B cell (primary cell): ENCODE data around the gene NSUN6. TPM values are rescaled to one million over a fixed set of nuclear protein-coding genes. Genes with fewer than 3 reads are reported as not detected.

Experiments
- ATAC-seq: fragments of 200-7000 bp; cut with Tn5 transposase; one replicate; pipeline ENCODE4 v1.10.0; 2021; ENCODE audit warnings: low read depth, mild to moderate bottlenecking, moderate number of reproducible peaks, moderate library complexity
- CTCF ChIA-PET: fragments of 350-600 bp; sonication (Branson Sonifier 250); formaldehyde crosslinking; loops from one replicate; lab custom pipeline; 2021; ENCODE audit warnings: antibody characterized with exemption, inconsistent platforms; lab: Charles Lee
- POLR2A ChIA-PET: fragments of 350-600 bp; sonication (Branson Sonifier 250); formaldehyde crosslinking; loops from one replicate; lab custom pipeline; 2021; ENCODE audit warnings: antibody characterized with exemption; lab: Charles Lee
- DNase-seq: peaks from one replicate; pipeline ENCODE4 v3.0.0; 2013
- H2AFZ ChIP-seq: 2 replicates; pipeline ENCODE4 v1.6.1; 2012; ENCODE audit warnings: mild to moderate bottlenecking, low read depth, low read length; ENCODE audit not compliant: insufficient read depth, poor library complexity, severe bottlenecking
- H3K27ac ChIP-seq, 2 donors: 1 replicate in 1 of 2; 2 replicates in 1 of 2; pipeline ENCODE4 v1.5.1; 2012 to 2013; ENCODE audit warnings: low read length in 2 of 2, mild to moderate bottlenecking in 2 of 2, moderate library complexity in 1 of 2
- H3K27me3 ChIP-seq, 4 experiments: fragments of 200-600 bp in 1 of 4; sonication (generic) in 1 of 4; replicated peaks in 1 of 4; 1 replicate in 2 of 4; 2 replicates in 2 of 4; pipeline versions ENCODE4 v1.6.1 to v1.7.0; 2013 to 2016; ENCODE audit warnings: low read length in 3 of 4, mild to moderate bottlenecking in 2 of 4, mixed read lengths in 1 of 4, moderate library complexity in 1 of 4; ENCODE audit not compliant: insufficient read depth in 4 of 4, control insufficient read depth in 3 of 4; ENCODE audit errors: control extremely low read depth in 1 of 4
- H3K36me3 ChIP-seq, 2 experiments: replicated peaks in 1 of 2; 1 replicate in 1 of 2; 2 replicates in 1 of 2; pipeline versions ENCODE4 v1.6.1 to v1.7.1; 2013; ENCODE audit warnings: low read length in 1 of 2; ENCODE audit not compliant: insufficient read depth in 2 of 2, control insufficient read depth in 1 of 2; ENCODE audit errors: control extremely low read depth in 1 of 2, extremely low read depth in 1 of 2
- H3K4me1 ChIP-seq, 2 donors: fragments of 200-600 bp in 1 of 2; sonication (generic) in 1 of 2; 1 replicate in 1 of 2; 2 replicates in 1 of 2; pipeline versions ENCODE4 v1.5.1 to v1.6.1; 2013 to 2017; ENCODE audit warnings: low read length in 2 of 2; ENCODE audit not compliant: control insufficient read depth in 2 of 2, insufficient read depth in 2 of 2
- H3K4me2 ChIP-seq: replicated peaks from 2 replicates; pipeline ENCODE3; 2012; ENCODE audit warnings: mild to moderate bottlenecking, low read depth, low read length; ENCODE audit not compliant: poor library complexity, severe bottlenecking
- H3K4me3 ChIP-seq, 5 experiments: fragments of 200-600 bp in 1 of 5; sonication (generic) in 1 of 5; 1 replicate in 3 of 5; 2 replicates in 2 of 5; pipeline versions ENCODE4 v1.5.1 to v1.7.0; 2011 to 2016; ENCODE audit warnings: low read length in 4 of 5, mild to moderate bottlenecking in 4 of 5, low read depth in 2 of 5, control low read depth in 1 of 5, moderate library complexity in 1 of 5; ENCODE audit not compliant: insufficient read depth in 1 of 5; ENCODE audit errors: control extremely low read depth in 1 of 5, extremely low read depth in 1 of 5
- H3K79me2 ChIP-seq: fragments of 200-600 bp; sonication (generic); one replicate; pipeline ENCODE4 v1.6.0; 2016; ENCODE audit warnings: low read length; ENCODE audit not compliant: control insufficient read depth, insufficient read depth
- H3K9ac ChIP-seq: fragments of 200-600 bp; sonication (generic); 2 replicates; pipeline ENCODE4 v1.6.1; 2017; ENCODE audit warnings: mild to moderate bottlenecking, low read length, moderate library complexity
- H3K9me3 ChIP-seq, 3 donors: one replicate each; pipeline versions ENCODE4 v1.6.1 to v1.7.1; 2013; ENCODE audit warnings: low read length in 2 of 3; ENCODE audit not compliant: control insufficient read depth in 2 of 3, insufficient read depth in 1 of 3; ENCODE audit errors: control extremely low read depth in 1 of 3
- H4K20me1 ChIP-seq: 2 replicates; pipeline ENCODE4 v1.6.0; 2012; ENCODE audit warnings: mild to moderate bottlenecking, low read length; ENCODE audit not compliant: insufficient read depth, control insufficient read depth, poor library complexity, severe bottlenecking
- H3K27ac Mint-ChIP-seq: one replicate; pipeline ENCODE4 v1.8.0; 2021; ENCODE audit warnings: mixed read lengths
- H3K27me3 Mint-ChIP-seq: one replicate; pipeline ENCODE4 v1.8.0; 2021; ENCODE audit warnings: mixed read lengths
- H3K4me1 Mint-ChIP-seq: one replicate; pipeline ENCODE4 v1.8.0; 2021; ENCODE audit warnings: mixed read lengths
- H3K4me3 Mint-ChIP-seq: one replicate; pipeline ENCODE4 v1.8.0; 2021; ENCODE audit warnings: mixed read lengths
- H3K9me3 Mint-ChIP-seq: one replicate; pipeline ENCODE4 v1.8.0; 2022; ENCODE audit warnings: mixed read lengths; ENCODE audit not compliant: insufficient read depth
- CTCF ChIP-seq: fragments of 200-600 bp; IDR thresholded peaks from one replicate; pipeline ENCODE4 v1.8.0; 2022; ENCODE audit warnings: antibody characterized with exemption, mild to moderate bottlenecking
- EZH2 ChIP-seq: IDR thresholded peaks from 2 replicates; pipeline ENCODE4 v1.6.1; 2012; ENCODE audit warnings: borderline replicate concordance, low read depth, mild to moderate bottlenecking, moderate library complexity, low read length; ENCODE audit not compliant: insufficient read depth, poor library complexity, severe bottlenecking
- WGBS: methylation state at CpG from one replicate; pipeline ENCODE4 v1.1.5; 2013; ENCODE audit warnings: missing lambda C conversion rate; ENCODE audit not compliant: insufficient coverage; 5-methylcytosine and 5-hydroxymethylcytosine counted together
- intact Hi-C: fragments of 100-400 bp; cut with micrococcal nuclease; formaldehyde crosslinking; loops from one replicate; pipeline ENCODE4 v1.10.0; 2022
- polyA plus RNA-seq: library from polyadenylated mRNA; depleted of rRNA; stranded (reverse); fragments of >200 nt; gene quantifications from 2 replicates; pipeline ENCODE4 v1.2.3, GENCODE V29; 2012
- total RNA-seq, 2 donors: library from RNA; stranded (reverse); fragments of 120-200 nt in 1 of 2; gene quantifications; 1 replicate in 1 of 2; 2 replicates in 1 of 2; pipeline versions ENCODE4 v1.2.3 to v1.2.4, GENCODE V29; 2013 to 2022

The NSUN6 gene
- total and polyA plus RNA-seq, 2 donors (not counting 1 experiment from before 2014, with no cell fraction given), result 13.4 to 27.9 TPM

DNA sequence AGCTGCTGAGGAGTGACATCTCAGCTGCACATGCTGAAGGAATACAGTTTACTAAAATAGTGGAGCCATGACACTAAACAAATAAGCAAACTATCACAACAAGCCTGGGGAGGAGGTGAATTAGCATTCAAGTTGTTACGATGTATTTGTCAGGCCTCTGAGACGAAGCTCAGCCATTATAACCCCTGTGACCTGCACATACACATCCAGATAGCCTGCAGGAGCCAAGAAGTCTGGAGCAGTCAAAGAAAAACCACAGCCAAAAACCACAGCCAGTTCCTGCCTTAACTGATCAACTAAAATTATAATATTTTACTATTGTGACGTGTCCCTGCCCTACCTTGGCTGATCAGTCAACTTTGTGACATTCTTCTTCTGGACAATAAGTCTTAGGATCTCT lies 68.6 kb downstream of the NSUN6 start:
- ATAC-seq (no peak), DNase-seq (no peak)
- H3K9ac ChIP-seq, result no peak overlapping the region
- H3K4me1 Mint-ChIP-seq, result no peaks in the 10 kb centered on the region
- no peak overlapping the region for H3K4me3 ChIP-seq
- intact Hi-C loops, result no loop called here
- peaks cover 3% of the 10 kb centered on the region for H3K9me3 Mint-ChIP-seq
- CTCF ChIA-PET, result no interaction called here
- no peak overlapping the region for H3K4me3 Mint-ChIP-seq
- POLR2A ChIA-PET, result no interaction called here
- H3K4me2 ChIP-seq, result no peak overlapping the region
- peaks cover 2 to 32% of the 10 kb centered on the region in 2 experiments for H3K36me3 ChIP-seq
- no peak overlapping the region for H3K27ac ChIP-seq
- no peaks in the 10 kb centered on the region for H3K27me3 Mint-ChIP-seq
- no peaks in the 10 kb centered on the region for H3K79me2 ChIP-seq
- TF ChIP-seq CTCF (no peak), EZH2 (no peak)
- H3K4me1 ChIP-seq, result no peaks in the 10 kb centered on the region
- no peaks in the 10 kb centered on the region for H4K20me1 ChIP-seq
- 14% methylated on average over 1 of the region's 3 CpGs for WGBS
- no peak overlapping the region for H3K27ac Mint-ChIP-seq
- H3K9me3 ChIP-seq, result peaks cover 2 to 14% (median 3%) of the 10 kb centered on the region in 3 donors
- H2AFZ ChIP-seq, result no peak overlapping the region
- no peaks in the 10 kb centered on the region for H3K27me3 ChIP-seq

DNA sequence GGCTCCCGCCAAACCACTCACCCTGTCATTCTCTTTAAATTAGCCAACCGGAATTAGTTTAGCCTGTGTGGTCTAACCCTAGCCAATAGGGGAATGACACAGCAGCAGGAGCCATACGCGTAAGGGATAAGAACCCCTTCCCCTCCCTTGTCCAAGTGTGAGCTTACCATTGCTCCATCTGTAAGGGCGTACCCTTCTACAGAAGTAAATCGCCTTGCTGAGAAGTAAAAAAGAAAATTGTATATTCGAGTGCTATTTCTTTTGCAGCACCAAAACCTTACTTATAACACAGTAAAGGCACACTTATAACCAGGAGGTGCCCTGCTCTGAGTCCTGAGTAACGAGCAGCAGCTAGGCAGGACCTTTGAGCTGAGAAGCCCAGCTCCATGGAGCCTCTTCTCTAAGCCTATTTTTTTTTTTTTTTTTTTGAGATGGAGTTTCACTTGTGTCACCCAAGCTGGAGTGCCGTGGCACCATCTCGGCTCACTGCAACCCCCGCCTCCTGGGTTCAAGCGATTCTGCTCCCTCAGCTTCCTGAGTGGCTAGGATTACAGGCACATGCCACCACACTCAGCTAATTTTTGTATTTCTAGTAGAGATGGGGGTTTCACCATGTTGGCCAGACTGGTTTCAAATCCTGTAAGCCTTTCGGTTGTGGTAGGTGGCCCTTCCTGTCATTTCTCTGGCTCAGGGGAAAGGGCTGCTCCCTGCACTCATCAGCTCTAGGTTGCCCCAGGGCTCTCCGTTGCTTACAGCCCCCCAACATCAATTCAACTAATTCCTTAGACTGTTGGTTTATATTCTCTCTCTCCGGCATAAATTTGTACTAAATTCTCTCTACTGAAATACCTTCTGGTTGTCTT lies 73.3 kb downstream of the NSUN6 start:
- no peaks in the 10 kb centered on the region for H3K4me1 ChIP-seq
- 83% methylated on average over 6 of the region's 15 CpGs for WGBS
- intact Hi-C loops, result no loop called here
- peaks cover 2 to 22% of the 10 kb centered on the region in 2 experiments for H3K36me3 ChIP-seq
- Mint-ChIP-seq H3K27ac (no peak overlapping the region), H3K4me3 (no peak overlapping the region), H3K27me3 (no peaks in the 10 kb centered on the region), H3K4me1 (no peaks in the 10 kb centered on the region), H3K9me3 (peaks cover 9% of the 10 kb centered on the region)
- CTCF ChIA-PET, result no interaction called here
- no peaks in the 10 kb centered on the region for H4K20me1 ChIP-seq
- H3K27me3 ChIP-seq, result no peaks in the 10 kb centered on the region
- ATAC-seq, result no peak
- H3K79me2 ChIP-seq, result no peaks in the 10 kb centered on the region
- TF ChIP-seq EZH2, result no peak
- TF ChIP-seq CTCF, result no peak
- DNase-seq, result no peak
- H3K27ac ChIP-seq, result no peak overlapping the region
- POLR2A ChIA-PET, result no interaction called here
- no peak overlapping the region for H3K4me3 ChIP-seq
- no peak overlapping the region for H3K9ac ChIP-seq
- peaks cover 0 to 8% (median 2%) of the 10 kb centered on the region in 3 donors for H3K9me3 ChIP-seq
- no peak overlapping the region for H2AFZ ChIP-seq
- H3K4me2 ChIP-seq, result no peak overlapping the region
